DMS153 (cell line): Measurements from ENCODE around the gene ADAT1.
A peak's percentile ranks its signal among the peaks of the same experiment; 100 is the strongest.

Experiments used
- DNase-seq: peaks from one replicate; lab custom pipeline; 2025; lab: John Stamatoyannopoulos, UW

ADAT1 gene

GRCh38 chr16:75575958-75576357 is 47.1 kb downstream of the ADAT1 start:
- no peak for DNase-seq

GRCh38 chr16:75573955-75574354 is 49.1 kb downstream of the ADAT1 start:
- no peak for DNase-seq

GRCh38 chr16:75572864-75573542 is 50.1 kb downstream of the ADAT1 start:
- DNase-seq, result no peak

- no peak for DNase-seq
Observed at GRCh38 chr16:75570396-75571065, 52.5 kb downstream of the ADAT1 start.

- DNase-seq, result no peak
Observed at GRCh38 chr16:75567911-75568310, 55.2 kb downstream of the ADAT1 start.

GRCh38 chr16:75566758-75567255 is 56.3 kb downstream of the ADAT1 start:
- no peak for DNase-seq

- peak; percentile 73 for DNase-seq
Observed at GRCh38 chr16:75566040-75566757, 56.9 kb downstream of the ADAT1 start, which contains the start of gene GABARAPL2. Gene GABARAPL2, plus strand, starts transcription at chr16:75566379. Its CDS starts 108 bp downstream, at chr16:75566487.

GRCh38 chr16:75565640-75566039 is 57.4 kb downstream of the ADAT1 start:
- DNase-seq, result no peak

- no peak for DNase-seq
Observed at GRCh38 chr16:75559564-75560372, 63.3 kb downstream of the ADAT1 start.

GRCh38 chr16:75558846-75559401 is 64.2 kb downstream of the ADAT1 start:
- no peak for DNase-seq

GRCh38 chr16:75556431-75556950 is 66.6 kb downstream of the ADAT1 start:
- DNase-seq, result no peak

- DNase-seq, result peak; percentile 94
Observed at GRCh38 chr16:75555707-75556430, 67.2 kb downstream of the ADAT1 start, which contains the start of gene TMEM231. Gene TMEM231, minus strand, starts transcription at chr16:75556252. Its CDS starts 43 bp downstream, at chr16:75556209.

- DNase-seq, result peak; percentile 84
Observed at GRCh38 chr16:75555213-75555706, 67.8 kb downstream of the ADAT1 start.

- DNase-seq, result no peak
Observed at GRCh38 chr16:75552951-75553350, 70.1 kb downstream of the ADAT1 start.

GRCh38 chr16:75550211-75550662 is 72.8 kb downstream of the ADAT1 start:
- peak; percentile 1 for DNase-seq
